Middle frontal gyrus (tissue), 1 donor: Measurements from ENCODE around the gene SLC32A1.

ENCODE experiments used
- DNase-seq: peaks from one replicate; pipeline ENCODE4 v3.0.0-alpha.2; 2015; ENCODE audit warnings: low spot score; ENCODE audit errors: extremely low spot score

The SLC32A1 gene

GRCh38 chr20:38751360-38751976 lies 27.2 kb downstream of the SLC32A1 start:
- DNase-seq, result no peak

GRCh38 chr20:38752029-38752428 lies 27.7 kb downstream of the SLC32A1 start:
- DNase-seq, result no peak

- no peak for DNase-seq
Observed at GRCh38 chr20:38754924-38755323, 30.6 kb downstream of the SLC32A1 start.

GRCh38 chr20:38755324-38755910 lies 31.1 kb downstream of the SLC32A1 start:
- DNase-seq, result no peak

GRCh38 chr20:38757145-38757775 lies 33.0 kb downstream of the SLC32A1 start:
- no peak for DNase-seq

GRCh38 chr20:38759106-38759505 lies 34.8 kb downstream of the SLC32A1 start:
- DNase-seq, result no peak

GRCh38 chr20:38760978-38761377 lies 36.7 kb downstream of the SLC32A1 start:
- no peak for DNase-seq

GRCh38 chr20:38762174-38762573 lies 37.9 kb downstream of the SLC32A1 start:
- no peak for DNase-seq

GRCh38 chr20:38763616-38764015 lies 39.3 kb downstream of the SLC32A1 start:
- DNase-seq, result no peak

GRCh38 chr20:38764567-38765318 lies 40.5 kb downstream of the SLC32A1 start:
- DNase-seq, result no peak

- DNase-seq, result no peak
Observed at GRCh38 chr20:38766071-38766470, 41.8 kb downstream of the SLC32A1 start.

- no peak for DNase-seq
Observed at GRCh38 chr20:38769376-38770295, 45.4 kb downstream of the SLC32A1 start.

GRCh38 chr20:38770546-38770945 lies 46.3 kb downstream of the SLC32A1 start:
- no peak for DNase-seq

- no peak for DNase-seq
Observed at GRCh38 chr20:38770970-38771369, 46.7 kb downstream of the SLC32A1 start.

- no peak for DNase-seq
Observed at GRCh38 chr20:38771621-38772020, 47.3 kb downstream of the SLC32A1 start.

- no peak for DNase-seq
Observed at GRCh38 chr20:38774167-38774566, 49.9 kb downstream of the SLC32A1 start.

GRCh38 chr20:38776363-38776762 lies 52.1 kb downstream of the SLC32A1 start:
- DNase-seq, result no peak
